Muscle layer of duodenum (tissue), 2 donors: ENCODE measurements around the gene C1QTNF7.

ENCODE experiments used
- H3K27ac ChIP-seq: one replicate; pipeline ENCODE4 v1.7.0; 2013; ENCODE audit warnings: mild to moderate bottlenecking, low read length
- H3K27me3 ChIP-seq: one replicate; pipeline ENCODE4 v1.7.0; 2013; ENCODE audit warnings: low read depth, mild to moderate bottlenecking, control low read depth, low read length
- H3K36me3 ChIP-seq, 2 donors: one replicate each; pipeline ENCODE4 v1.7.0; 2013; ENCODE audit warnings: low read length in 2 of 2, control low read depth in 1 of 2, mild to moderate bottlenecking in 1 of 2; ENCODE audit not compliant: insufficient read depth in 2 of 2, control insufficient read depth in 1 of 2
- H3K4me1 ChIP-seq, 2 donors: one replicate each; pipeline ENCODE4 v1.7.0; 2013; ENCODE audit warnings: low read length in 2 of 2, mild to moderate bottlenecking in 2 of 2, control low read depth in 1 of 2, moderate library complexity in 1 of 2; ENCODE audit not compliant: insufficient read depth in 2 of 2, control insufficient read depth in 1 of 2
- H3K4me3 ChIP-seq, 2 donors: one replicate each; pipeline ENCODE4 v1.7.0; 2013; ENCODE audit warnings: low read length in 2 of 2, low read depth in 1 of 2, mild to moderate bottlenecking in 1 of 2
- H3K9me3 ChIP-seq, 2 donors: one replicate each; pipeline ENCODE4 v1.7.0; 2013; ENCODE audit warnings: low read length in 2 of 2, control low read depth in 1 of 2, mild to moderate bottlenecking in 1 of 2; ENCODE audit not compliant: control insufficient read depth in 1 of 2
- donor health status: healthy.

The C1QTNF7 gene

GRCh38 chr4:15398001-15398400, 29.8 kb upstream of the C1QTNF7 start:
- H3K4me1 ChIP-seq, result peaks cover 7 to 33% of the 10 kb centered on the region in 2 donors
- no peak overlapping the region for H3K27ac ChIP-seq
- no peak overlapping the region for H3K4me3 ChIP-seq
- no peaks in the 10 kb centered on the region for H3K9me3 ChIP-seq
- H3K36me3 ChIP-seq, result no peaks in the 10 kb centered on the region
- H3K27me3 ChIP-seq, result no peaks in the 10 kb centered on the region

GRCh38 chr4:15398732-15399131, 29.1 kb upstream of the C1QTNF7 start:
- Histone ChIP-seq H3K27ac (no peak overlapping the region), H3K4me1 (peaks cover 7 to 39% of the 10 kb centered on the region in 2 donors), H3K9me3 (no peaks in the 10 kb centered on the region), H3K27me3 (no peaks in the 10 kb centered on the region), H3K4me3 (no peak overlapping the region), H3K36me3 (no peaks in the 10 kb centered on the region)

GRCh38 chr4:15400226-15400625, 27.6 kb upstream of the C1QTNF7 start:
- Histone ChIP-seq H3K4me1 (peaks cover 7 to 39% of the 10 kb centered on the region in 2 donors), H3K36me3 (no peaks in the 10 kb centered on the region), H3K4me3 (no peak overlapping the region), H3K9me3 (no peaks in the 10 kb centered on the region), H3K27me3 (no peaks in the 10 kb centered on the region), H3K27ac (no peak overlapping the region)

- no peaks in the 10 kb centered on the region for H3K27me3 ChIP-seq
- H3K4me1 ChIP-seq, result peaks cover 7 to 39% of the 10 kb centered on the region in 2 donors
- H3K9me3 ChIP-seq, result no peaks in the 10 kb centered on the region
Measured at GRCh38 chr4:15400981-15401671, 26.7 kb upstream of the C1QTNF7 start.

GRCh38 chr4:15402146-15402545, 25.7 kb upstream of the C1QTNF7 start:
- peaks cover 7 to 39% of the 10 kb centered on the region in 2 donors for H3K4me1 ChIP-seq
- no peak overlapping the region for H3K4me3 ChIP-seq
- H3K27ac ChIP-seq, result peak overlapping the region; percentile 24
- no peaks in the 10 kb centered on the region for H3K9me3 ChIP-seq
- H3K36me3 ChIP-seq, result no peaks in the 10 kb centered on the region
- H3K27me3 ChIP-seq, result no peaks in the 10 kb centered on the region

More at GRCh38 chr4:15400981-15401671, 26.7 kb upstream of the C1QTNF7 start:
- Histone ChIP-seq H3K4me3 (no peak overlapping the region), H3K27ac (peak overlapping the region; percentile 24), H3K36me3 (no peaks in the 10 kb centered on the region)

- no peaks in the 10 kb centered on the region for H3K27me3 ChIP-seq
- peaks cover 7 to 39% of the 10 kb centered on the region in 2 donors for H3K4me1 ChIP-seq
- H3K27ac ChIP-seq, result no peak overlapping the region
- H3K36me3 ChIP-seq, result no peaks in the 10 kb centered on the region
- no peaks in the 10 kb centered on the region for H3K9me3 ChIP-seq
- H3K4me3 ChIP-seq, result no peak overlapping the region
Measured at GRCh38 chr4:15402974-15403373, 24.9 kb upstream of the C1QTNF7 start.

- Histone ChIP-seq H3K27ac (no peak overlapping the region), H3K4me3 (no peak overlapping the region), H3K27me3 (no peaks in the 10 kb centered on the region), H3K4me1 (peaks cover 7 to 31% of the 10 kb centered on the region in 2 donors), H3K9me3 (no peaks in the 10 kb centered on the region), H3K36me3 (no peaks in the 10 kb centered on the region)
Measured at GRCh38 chr4:15405018-15405417, 22.8 kb upstream of the C1QTNF7 start.

- H3K4me1 ChIP-seq, result peaks cover 0 to 17% of the 10 kb centered on the region in 2 donors
- H3K36me3 ChIP-seq, result no peaks in the 10 kb centered on the region
- H3K4me3 ChIP-seq, result no peak overlapping the region
- no peak overlapping the region for H3K27ac ChIP-seq
- no peaks in the 10 kb centered on the region for H3K27me3 ChIP-seq
- no peaks in the 10 kb centered on the region for H3K9me3 ChIP-seq
Measured at GRCh38 chr4:15410750-15411149, 17.1 kb upstream of the C1QTNF7 start.

- H3K4me1 ChIP-seq, result peaks cover 0 to 21% of the 10 kb centered on the region in 2 donors
- no peaks in the 10 kb centered on the region for H3K27me3 ChIP-seq
Measured at GRCh38 chr4:15412461-15412860, 15.4 kb upstream of the C1QTNF7 start.

GRCh38 chr4:15413010-15413622, 14.7 kb upstream of the C1QTNF7 start:
- H3K36me3 ChIP-seq, result no peaks in the 10 kb centered on the region

More at GRCh38 chr4:15412461-15412860, 15.4 kb upstream of the C1QTNF7 start:
- no peak overlapping the region for H3K4me3 ChIP-seq
- no peaks in the 10 kb centered on the region for H3K9me3 ChIP-seq
- H3K36me3 ChIP-seq, result no peaks in the 10 kb centered on the region
- no peak overlapping the region for H3K27ac ChIP-seq

GRCh38 chr4:15413623-15414019, 14.2 kb upstream of the C1QTNF7 start:
- no peak overlapping the region for H3K4me3 ChIP-seq
- H3K4me1 ChIP-seq, result peaks cover 0 to 21% of the 10 kb centered on the region in 2 donors
- H3K27ac ChIP-seq, result no peak overlapping the region
- no peaks in the 10 kb centered on the region for H3K9me3 ChIP-seq
- H3K27me3 ChIP-seq, result no peaks in the 10 kb centered on the region
- H3K36me3 ChIP-seq, result no peaks in the 10 kb centered on the region

More at GRCh38 chr4:15413010-15413622, 14.7 kb upstream of the C1QTNF7 start:
- Histone ChIP-seq H3K27ac (no peak overlapping the region), H3K4me1 (peaks cover 0 to 21% of the 10 kb centered on the region in 2 donors), H3K4me3 (no peak overlapping the region), H3K27me3 (no peaks in the 10 kb centered on the region), H3K9me3 (no peaks in the 10 kb centered on the region)
